Coronary artery (tissue), 2 donors: Measurements from ENCODE around the gene USP32.
"Not testable (repeated sequence)": the region's sequence is repeated elsewhere in the genome, so short reads cannot be mapped to it uniquely, and the experiment has no call there.

Experiments used
- DNase-seq: peaks from one replicate; pipeline ENCODE4 v3.0.0-alpha.2; 2017; ENCODE audit warnings: low spot score
- H3K27ac ChIP-seq, 2 donors: fragments of 200-600 bp; sonication (generic); one replicate each; pipeline ENCODE4 v1.5.1; 2016 to 2019
- H3K4me3 ChIP-seq: fragments of 200-600 bp; sonication (generic); 2 replicates; pipeline ENCODE4 v1.5.1; 2016; ENCODE audit warnings: mild to moderate bottlenecking, moderate library complexity
- CTCF ChIP-seq: fragments of 200-600 bp; sonication (generic); IDR thresholded peaks from one replicate; pipeline ENCODE4 v1.5.1; 2019; ENCODE audit warnings: antibody characterized with exemption

Gene USP32

GRCh38 chr17:60188759-60189158, 203.2 kb downstream of the USP32 start:
- H3K4me3 ChIP-seq = no peak overlapping the region
- H3K27ac ChIP-seq = no peak overlapping the region
- no peak for DNase-seq
- no peak for TF ChIP-seq CTCF

GRCh38 chr17:60186846-60187745, 204.8 kb downstream of the USP32 start:
- H3K27ac ChIP-seq = peak overlapping the region in 1 of 2 donors; percentile 38
- H3K4me3 ChIP-seq, DNase-seq: not testable (repeated sequence)

- DNase-seq, H3K4me3 ChIP-seq: not testable (repeated sequence)
- peak overlapping the region in 1 of 2 donors; percentile 38 for H3K27ac ChIP-seq
Measured at GRCh38 chr17:60186372-60186771, 205.6 kb downstream of the USP32 start.

GRCh38 chr17:60180380-60180779, 211.6 kb downstream of the USP32 start:
- H3K27ac ChIP-seq, DNase-seq, H3K4me3 ChIP-seq: not testable (repeated sequence)

GRCh38 chr17:60178180-60178579, 213.8 kb downstream of the USP32 start:
- DNase-seq, H3K4me3 ChIP-seq, H3K27ac ChIP-seq: not testable (repeated sequence)

GRCh38 chr17:60176763-60177162, 215.2 kb downstream of the USP32 start:
- DNase-seq, H3K4me3 ChIP-seq, H3K27ac ChIP-seq: not testable (repeated sequence)

GRCh38 chr17:60174767-60175166, 217.2 kb downstream of the USP32 start:
- DNase-seq, H3K27ac ChIP-seq, H3K4me3 ChIP-seq: not testable (repeated sequence)

GRCh38 chr17:60174035-60174434, 217.9 kb downstream of the USP32 start:
- Histone ChIP-seq H3K4me3 (no peak overlapping the region), H3K27ac (no peak overlapping the region)
- no peak for TF ChIP-seq CTCF
- no peak for DNase-seq

GRCh38 chr17:60173304-60173819, 218.6 kb downstream of the USP32 start:
- Histone ChIP-seq H3K27ac (no peak overlapping the region), H3K4me3 (no peak overlapping the region)
- DNase-seq = no peak
- no peak for TF ChIP-seq CTCF

- DNase-seq = no peak
- no peak for TF ChIP-seq CTCF
- Histone ChIP-seq H3K4me3 (no peak overlapping the region), H3K27ac (no peak overlapping the region)
Measured at GRCh38 chr17:60171753-60172079, 220.2 kb downstream of the USP32 start.
